SK-N-SH (cell line): ENCODE data around the gene SLC66A1. TPM values are rescaled to one million over a fixed set of nuclear protein-coding genes. Genes with fewer than 3 reads are reported as not detected.

Source experiments
- CTCF ChIA-PET: fragments of 300-600, 350-600 bp; formaldehyde crosslinking; extraction: SDS; loops from one replicate; lab custom pipeline; 2021; lab: Yijun Ruan, JAX
- POLR2A ChIA-PET: fragments of 350-600 bp; sonication (Branson Sonifier 250); formaldehyde crosslinking; extraction: SDS; loops from one replicate; lab custom pipeline; 2020; ENCODE audit warnings: antibody characterized with exemption, inconsistent platforms; lab: Yijun Ruan, JAX
- DNase-seq: peaks from one replicate; pipeline ENCODE4 v3.0.0; 2012
- H2AFZ ChIP-seq: fragments of 200-600 bp; sonication (generic); 2 replicates; pipeline ENCODE4 v1.8.1; 2016; ENCODE audit warnings: antibody characterized with exemption, mild to moderate bottlenecking, low read depth
- H3F3A ChIP-seq: fragments of 200-600 bp; sonication (generic); replicated peaks from 2 replicates; pipeline ENCODE3; 2016; ENCODE audit warnings: antibody characterized with exemption, mild to moderate bottlenecking; ENCODE audit not compliant: insufficient read depth
- H3K27ac ChIP-seq, 2 experiments: fragments of 200-500 bp in 1 of 2; fragments of 200-600 bp in 1 of 2; sonication (Bioruptor generic) in 1 of 2; sonication (generic), shearing (Covaris generic) in 1 of 2; 2 replicates each; pipeline versions ENCODE4 v1.5.1 to v1.6.1; 2014 to 2016; ENCODE audit warnings: low read depth in 2 of 2, inconsistent platforms in 1 of 2, low read length in 1 of 2, mild to moderate bottlenecking in 1 of 2, mixed read lengths in 1 of 2
- H3K27me3 ChIP-seq: fragments of 200-600 bp; sonication (generic), shearing (Covaris generic); 2 replicates; pipeline ENCODE4 v1.6.1; 2016; ENCODE audit warnings: mixed run types; ENCODE audit not compliant: insufficient read depth
- H3K36me3 ChIP-seq, 2 experiments: fragments of 200-500 bp in 1 of 2; fragments of 200-600 bp in 1 of 2; sonication (Bioruptor generic) in 1 of 2; sonication (generic) in 1 of 2; replicated peaks in 1 of 2; 2 replicates each; pipeline versions ENCODE3 to v1.5.1; 2014 to 2016; ENCODE audit warnings: low read length in 1 of 2, mild to moderate bottlenecking in 1 of 2; ENCODE audit not compliant: insufficient read depth in 2 of 2, control insufficient read depth in 1 of 2
- H3K4me1 ChIP-seq, 2 experiments: fragments of 200-500 bp in 1 of 2; fragments of 200-600 bp in 1 of 2; sonication (Bioruptor generic) in 1 of 2; sonication (generic), shearing (Covaris generic) in 1 of 2; 2 replicates each; pipeline versions ENCODE4 v1.5.1 to v1.6.1; 2014 to 2016; ENCODE audit warnings: low read depth in 1 of 2, low read length in 1 of 2, mixed run types in 1 of 2; ENCODE audit not compliant: insufficient read depth in 2 of 2, control insufficient read depth in 1 of 2
- H3K4me2 ChIP-seq: fragments of 200-600 bp; sonication (generic), shearing (Covaris generic); 2 replicates; pipeline ENCODE4 v1.6.1; 2017; ENCODE audit warnings: mixed run types
- H3K4me3 ChIP-seq, 2 experiments: fragments of 200-500 bp in 1 of 2; fragments of 200-600 bp in 1 of 2; sonication (Bioruptor generic) in 1 of 2; sonication (generic), shearing (Covaris generic) in 1 of 2; 2 replicates each; pipeline versions ENCODE4 v1.5.1 to v1.8.1; 2014 to 2016; ENCODE audit warnings: low read depth in 2 of 2, inconsistent platforms in 1 of 2, low read length in 1 of 2, mild to moderate bottlenecking in 1 of 2, mixed read lengths in 1 of 2, moderate library complexity in 1 of 2
- H3K79me2 ChIP-seq: fragments of 200-600 bp; sonication (generic); 2 replicates; pipeline ENCODE4 v1.8.1; 2017; ENCODE audit warnings: mild to moderate bottlenecking; ENCODE audit not compliant: insufficient read depth
- H3K9ac ChIP-seq: fragments of 200-600 bp; sonication (generic); 2 replicates; pipeline ENCODE4 v1.6.1; 2017; ENCODE audit warnings: mixed run types
- H3K9me2 ChIP-seq: fragments of 200-600 bp; sonication (generic); 2 replicates; pipeline ENCODE4 v1.6.1; 2017; ENCODE audit warnings: mixed run types
- H3K9me3 ChIP-seq: fragments of 200-600 bp; sonication (generic); 2 replicates; pipeline ENCODE4 v1.6.1; 2017; ENCODE audit warnings: mixed run types, mild to moderate bottlenecking, moderate library complexity
- H4K20me1 ChIP-seq: fragments of 200-600 bp; sonication (generic); 2 replicates; pipeline ENCODE4 v1.6.1; 2017; ENCODE audit warnings: mild to moderate bottlenecking, mixed run types; ENCODE audit not compliant: insufficient read depth
- EP300 ChIP-seq, 2 experiments: IDR thresholded peaks; 2 replicates each; pipeline versions ENCODE4 v1.4.0 to v1.6.1; 2012; ENCODE audit warnings: borderline replicate concordance in 1 of 2, low read depth in 1 of 2, low read length in 1 of 2
- FOSL2 ChIP-seq: IDR thresholded peaks from 2 replicates; pipeline ENCODE4 v1.4.0; 2012; ENCODE audit warnings: low read depth, mild to moderate bottlenecking, moderate library complexity, borderline replicate concordance
- FOXM1 ChIP-seq: IDR thresholded peaks from 2 replicates; pipeline ENCODE4 v1.4.0; 2012; ENCODE audit warnings: low read depth, mild to moderate bottlenecking
- MXI1 ChIP-seq: IDR thresholded peaks from 2 replicates; pipeline ENCODE4 v1.6.1; 2012; ENCODE audit warnings: mild to moderate bottlenecking, low read depth, low read length, improper control_type of control experiment
- NRF1 ChIP-seq: IDR thresholded peaks from 2 replicates; pipeline ENCODE4 v1.6.1; 2012; ENCODE audit warnings: low read depth, mild to moderate bottlenecking, low read length
- RAD21 ChIP-seq: IDR thresholded peaks from 2 replicates; pipeline ENCODE4 v1.6.1; 2012; ENCODE audit warnings: mild to moderate bottlenecking, low read length
- RCOR1 ChIP-seq: fragments of 150-350 bp; IDR thresholded peaks from 2 replicates; pipeline ENCODE4 v1.6.1; 2017; ENCODE audit warnings: antibody characterized with exemption, low read length
- SIN3A ChIP-seq: IDR thresholded peaks from 2 replicates; pipeline ENCODE4 v1.6.1; 2012; ENCODE audit warnings: low read depth, mild to moderate bottlenecking, low read length, moderate library complexity, borderline replicate concordance
- SMC3 ChIP-seq: IDR thresholded peaks from 2 replicates; pipeline ENCODE4 v1.6.1; 2012; ENCODE audit warnings: low read depth, low read length, improper control_type of control experiment
- WGBS: methylation state at CpG from one replicate; pipeline ENCODE4 v1.1.6; 2017; ENCODE audit warnings: low lambda C conversion rate; 5-methylcytosine and 5-hydroxymethylcytosine counted together
- polyA plus RNA-seq, 3 experiments: library from polyadenylated mRNA; depleted of rRNA; stranded (reverse); fragments of >200 nt; gene quantifications; 2 replicates each; pipeline ENCODE4 v1.2.3, GENCODE V29; 2012
- TF ChIP-seq, protein P1 (sequence below): fragments of 200-600 bp; sonication (generic); IDR thresholded peaks from 2 replicates; pipeline ENCODE4 v1.6.1; 2017; ENCODE audit warnings: antibody characterized with exemption, mild to moderate bottlenecking, moderate library complexity

Gene SLC66A1
- polyA plus RNA-seq, 1 of the 3 experiments (the other 2 are of a cell fraction) = 16.9 TPM

GRCh38 chr1:19343617-19344350 is 31.7 kb downstream of the SLC66A1 start (continued):
- TF ChIP-seq, protein P1, sequence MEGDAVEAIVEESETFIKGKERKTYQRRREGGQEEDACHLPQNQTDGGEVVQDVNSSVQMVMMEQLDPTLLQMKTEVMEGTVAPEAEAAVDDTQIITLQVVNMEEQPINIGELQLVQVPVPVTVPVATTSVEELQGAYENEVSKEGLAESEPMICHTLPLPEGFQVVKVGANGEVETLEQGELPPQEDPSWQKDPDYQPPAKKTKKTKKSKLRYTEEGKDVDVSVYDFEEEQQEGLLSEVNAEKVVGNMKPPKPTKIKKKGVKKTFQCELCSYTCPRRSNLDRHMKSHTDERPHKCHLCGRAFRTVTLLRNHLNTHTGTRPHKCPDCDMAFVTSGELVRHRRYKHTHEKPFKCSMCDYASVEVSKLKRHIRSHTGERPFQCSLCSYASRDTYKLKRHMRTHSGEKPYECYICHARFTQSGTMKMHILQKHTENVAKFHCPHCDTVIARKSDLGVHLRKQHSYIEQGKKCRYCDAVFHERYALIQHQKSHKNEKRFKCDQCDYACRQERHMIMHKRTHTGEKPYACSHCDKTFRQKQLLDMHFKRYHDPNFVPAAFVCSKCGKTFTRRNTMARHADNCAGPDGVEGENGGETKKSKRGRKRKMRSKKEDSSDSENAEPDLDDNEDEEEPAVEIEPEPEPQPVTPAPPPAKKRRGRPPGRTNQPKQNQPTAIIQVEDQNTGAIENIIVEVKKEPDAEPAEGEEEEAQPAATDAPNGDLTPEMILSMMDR = no peak
- TF ChIP-seq SIN3A = no peak
- no peak for TF ChIP-seq FOSL2

DNA sequence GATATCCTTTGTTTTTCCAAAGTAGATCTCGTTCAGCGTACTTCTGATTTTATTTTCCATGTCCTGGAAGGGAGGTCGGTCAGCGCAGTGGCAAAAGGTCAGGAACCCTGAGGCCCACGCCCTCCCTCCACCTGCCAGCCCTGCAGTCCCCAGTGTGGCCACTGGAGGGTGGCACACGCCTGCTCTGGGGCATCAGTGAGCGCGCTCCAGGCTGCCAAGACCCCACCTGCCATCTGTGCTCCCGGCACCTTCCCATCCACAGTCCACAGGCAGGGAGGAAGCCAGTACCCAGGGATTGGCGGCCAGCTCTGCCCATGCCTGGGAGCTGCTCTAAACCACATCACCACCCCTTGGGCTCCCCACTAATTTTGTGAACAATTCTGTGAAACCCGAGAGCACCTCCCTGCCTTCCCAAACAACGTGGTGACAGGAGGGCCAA is 32.3 kb downstream of the SLC66A1 start:
- DNase-seq = peak; percentile 90
- H3K27me3 ChIP-seq = no peaks in the 10 kb centered on the region
- no peaks in the 10 kb centered on the region for H3K9me2 ChIP-seq
- no peaks in the 10 kb centered on the region for H3K9me3 ChIP-seq
- no peak for TF ChIP-seq FOXM1
- TF ChIP-seq EP300 (IDR thresholded peaks at IDR 0.05; ENCODE audit: borderline replicate concordance in 1 of 2, low read depth in 1 of 2, low read length in 1 of 2) = no peak
- 0 out of 2 replicates have a peak, but pooled peaks have one; percentile 23 for TF ChIP-seq MXI1
- peak; percentile 84 for TF ChIP-seq SMC3
- 0 out of 2 replicates have a peak, but pooled peaks have one; percentile 12 for TF ChIP-seq RCOR1
- TF ChIP-seq, protein P1 = peak; percentile 81
- peak; percentile 90 for TF ChIP-seq RAD21
- TF ChIP-seq NRF1 = peak; percentile 45; the same call in 1 of the 2 replicates
- peaks cover 11 to 57% of the 10 kb centered on the region in 2 experiments for H3K36me3 ChIP-seq
- H3K9ac ChIP-seq = no peak overlapping the region
- H3K4me3 ChIP-seq = no peak overlapping the region; a peak in 1 of 4 replicates
- H3F3A ChIP-seq = no peaks in the 10 kb centered on the region
- H4K20me1 ChIP-seq = peaks cover 10% of the 10 kb centered on the region; the same call in 1 of the 2 replicates
- H2AFZ ChIP-seq = no peak overlapping the region
- H3K79me2 ChIP-seq = peaks cover 6% of the 10 kb centered on the region; the same call in 1 of the 2 replicates
- 75% methylated on average over 10 of the region's 12 CpGs for WGBS
- H3K27ac ChIP-seq = peak overlapping the region in 1 of 2 experiments; percentile 80; a peak in 2 of 4 replicates
- ChIA-PET CTCF (interaction anchor here (0.6 to 13.7 kb wide), 38 partner anchors 8 to 437 kb away, joined by 3 to 235 read pairs (median 6); partner anchors contain the start of gene NBL1), POLR2A (no interaction called here)
- H3K4me2 ChIP-seq = no peak overlapping the region
- peaks cover 0 to 70% of the 10 kb centered on the region in 2 experiments; a peak in 1 of 4 replicates for H3K4me1 ChIP-seq
